Fibroblast of skin of scalp (primary cell): ENCODE measurements around the gene CADM1.
A peak's percentile ranks its signal among the peaks of the same experiment; 100 is the strongest.

Source experiments
- DNase-seq: peaks from one replicate; pipeline ENCODE4 v3.0.0-alpha.2; 2013

CADM1 gene

DNA sequence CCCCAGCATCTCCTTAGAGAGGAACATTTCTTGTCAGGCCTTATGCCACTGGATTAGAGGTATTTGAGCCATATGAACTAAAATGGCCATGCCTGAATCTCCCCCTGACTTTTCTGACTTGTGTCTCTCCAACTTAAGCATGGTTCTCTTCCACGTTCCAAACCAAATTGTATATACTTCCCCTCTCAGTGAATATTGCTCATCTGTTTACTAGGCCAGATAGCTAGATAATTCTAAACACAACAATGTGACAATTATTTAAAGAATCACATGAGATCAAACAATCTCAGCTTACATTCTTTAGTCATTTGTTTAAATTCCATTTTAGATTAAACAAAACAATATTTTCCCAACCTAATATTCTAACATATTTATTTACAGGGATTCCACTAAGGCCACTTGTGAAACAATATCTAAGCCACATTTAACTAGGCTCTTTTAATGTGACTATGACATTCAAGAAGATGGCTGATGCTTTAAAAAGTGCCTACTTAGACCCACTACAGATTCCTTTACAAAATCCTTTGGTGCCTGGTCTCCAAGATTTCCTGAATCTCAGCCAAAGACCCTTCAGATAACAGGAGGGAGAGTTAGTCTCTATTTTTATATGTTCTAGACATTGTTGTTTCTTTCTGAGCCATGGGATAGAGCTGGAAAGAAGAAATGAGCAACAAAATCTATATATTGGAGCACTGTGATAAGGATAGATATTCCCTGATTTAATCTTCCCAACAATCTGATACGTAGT lies 105.7 kb downstream of the CADM1 start:
- DNase-seq, result no peak

- no peak for DNase-seq
Measured at GRCh38 chr11:115396533-115396932, 107.7 kb downstream of the CADM1 start.

DNA sequence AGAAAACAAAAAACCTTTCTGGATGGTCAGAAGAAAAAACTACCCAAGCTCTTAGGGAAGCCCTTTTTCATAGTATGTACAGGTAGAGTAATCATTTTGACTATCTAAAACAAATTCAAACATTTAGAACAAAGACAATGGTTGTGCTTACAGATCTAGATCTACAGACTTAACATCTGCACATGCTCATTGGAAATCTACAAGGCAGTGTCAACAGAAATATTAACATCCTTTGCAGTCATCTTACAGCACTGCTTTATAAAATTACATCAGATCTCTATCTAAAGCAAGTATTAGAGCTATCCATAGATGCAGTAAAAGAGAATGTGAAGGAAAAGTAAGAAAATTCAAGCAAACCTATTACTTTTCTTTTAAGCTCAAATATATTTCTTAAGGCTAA lies 110.3 kb downstream of the CADM1 start:
- DNase-seq, result no peak

- peak; percentile 20 for DNase-seq
Measured at GRCh38 chr11:115391598-115391997, 112.6 kb downstream of the CADM1 start.

DNA sequence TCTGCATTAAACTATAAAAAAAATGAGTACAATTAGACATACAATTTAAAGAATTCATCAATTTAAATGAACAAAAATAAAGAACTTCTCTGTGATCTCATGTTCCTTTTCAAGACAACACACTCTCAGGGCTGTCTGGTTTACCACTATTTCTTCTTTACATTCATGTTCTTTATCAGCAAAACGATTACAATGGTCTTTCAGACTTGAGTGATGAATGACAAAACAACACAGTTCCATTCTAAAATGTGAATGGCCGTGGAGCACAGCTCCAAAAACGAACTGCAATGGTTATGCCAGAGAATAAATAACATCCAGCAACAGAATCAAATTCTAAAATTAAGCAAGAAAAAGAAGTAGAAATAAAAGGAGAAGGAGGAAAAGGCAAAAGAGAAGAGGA lies 113.1 kb downstream of the CADM1 start:
- DNase-seq, result no peak

DNA sequence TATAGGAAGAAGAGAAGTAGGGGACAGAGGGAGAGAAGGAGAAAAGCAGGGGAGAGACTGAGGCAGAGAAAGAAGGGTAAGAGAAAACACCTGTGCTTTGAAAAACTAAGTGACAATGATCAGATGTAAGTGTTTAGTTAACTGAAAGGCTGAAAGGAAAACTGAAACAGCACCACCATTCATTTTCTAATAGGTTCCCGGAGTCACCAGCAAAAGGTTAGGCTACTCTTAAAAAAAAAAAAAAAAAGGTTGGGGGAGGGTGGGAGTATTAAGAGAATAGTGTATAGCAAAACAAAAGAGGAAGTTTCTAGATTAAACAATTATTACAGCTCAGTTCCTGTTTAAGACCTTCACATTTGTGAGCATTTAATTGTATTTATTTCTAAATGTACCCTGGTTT lies 113.8 kb downstream of the CADM1 start:
- no peak for DNase-seq

GRCh38 chr11:115389790-115390189 lies 114.4 kb downstream of the CADM1 start:
- DNase-seq, result no peak

- peak; percentile 59 for DNase-seq
Measured at GRCh38 chr11:115385226-115385625, 119.0 kb downstream of the CADM1 start.

- no peak for DNase-seq
Measured at GRCh38 chr11:115384236-115384635, 120.0 kb downstream of the CADM1 start.

GRCh38 chr11:115383431-115383830 lies 120.8 kb downstream of the CADM1 start:
- DNase-seq, result no peak

DNA sequence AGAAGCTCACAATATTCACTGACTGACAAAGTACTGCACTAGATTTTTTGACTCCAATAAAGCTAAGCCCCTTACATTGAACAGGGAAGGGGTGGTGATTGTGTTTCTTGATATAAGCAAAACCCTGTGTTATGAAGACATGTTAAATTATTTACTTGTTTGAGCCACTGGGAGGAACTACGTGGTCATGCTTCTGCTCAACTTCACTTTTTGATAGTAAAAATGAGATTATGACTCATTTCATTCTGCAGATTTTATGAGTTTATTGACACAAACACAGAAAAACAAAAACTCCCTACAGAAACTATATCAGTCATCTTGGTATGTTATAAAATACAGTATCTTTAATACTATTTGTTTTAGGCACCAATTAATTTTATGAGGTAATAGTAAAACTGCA lies 124.7 kb downstream of the CADM1 start:
- no peak for DNase-seq

GRCh38 chr11:115378557-115378956 lies 125.7 kb downstream of the CADM1 start:
- no peak for DNase-seq

DNA sequence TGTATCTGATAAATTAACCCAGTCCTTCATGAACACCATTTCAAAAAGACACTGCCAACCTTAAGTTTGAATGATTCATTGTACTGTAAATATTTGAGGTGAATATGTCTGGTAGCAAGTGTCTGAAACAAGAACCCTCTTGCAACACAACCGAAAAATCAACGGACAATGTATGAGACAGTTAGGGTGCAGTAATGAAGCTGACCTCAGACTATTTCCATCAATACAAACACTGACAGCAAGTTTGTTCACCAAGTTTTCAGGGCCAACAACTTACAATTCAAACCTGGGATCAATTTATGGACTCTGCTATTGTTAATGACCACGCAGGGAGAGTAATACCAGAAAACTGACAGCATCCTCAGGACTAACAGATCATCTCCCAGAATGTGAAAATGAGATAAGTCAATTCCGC lies 126.3 kb downstream of the CADM1 start:
- no peak for DNase-seq

DNA sequence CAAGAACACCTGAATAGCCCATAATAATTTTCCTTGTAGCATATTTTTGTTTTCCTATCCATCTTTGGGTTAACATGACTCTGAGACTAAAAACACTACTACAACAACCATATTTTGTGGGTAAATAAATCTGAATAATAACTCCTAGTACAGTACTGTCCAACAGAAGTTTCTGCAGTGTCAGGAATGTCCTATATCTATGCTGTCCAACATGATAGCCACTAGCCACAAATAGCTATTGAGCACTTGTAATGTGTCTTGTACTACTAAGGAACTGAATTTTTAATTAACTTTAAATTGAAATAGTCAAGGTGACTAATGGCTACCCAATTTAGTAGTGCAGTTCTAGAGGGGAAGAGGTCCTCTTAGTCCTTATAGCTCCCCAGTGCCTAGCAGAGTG lies 135.6 kb downstream of the CADM1 start:
- DNase-seq, result no peak

- peak; percentile 53 for DNase-seq
Measured at GRCh38 chr11:115366826-115367225, 137.4 kb downstream of the CADM1 start.

GRCh38 chr11:115365907-115366306 lies 138.3 kb downstream of the CADM1 start:
- no peak for DNase-seq

DNA sequence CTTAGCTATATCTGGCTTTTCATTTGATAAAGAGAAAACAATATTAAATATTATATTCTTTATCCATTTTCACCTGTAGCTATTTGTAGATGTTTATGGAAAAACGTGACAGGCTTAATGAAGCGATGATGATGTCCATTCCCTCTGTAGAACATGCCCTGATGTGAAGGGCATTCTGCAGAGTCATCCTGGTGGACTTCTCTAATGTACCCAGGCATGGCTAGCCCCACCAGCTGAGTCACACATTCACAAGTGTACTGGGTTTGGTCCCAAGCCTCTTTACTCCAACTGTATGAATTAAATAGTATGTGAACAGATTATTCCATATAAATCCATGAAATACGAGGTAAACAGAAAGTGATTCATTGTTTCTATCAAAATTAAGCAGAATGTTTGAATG lies 139.3 kb downstream of the CADM1 start:
- no peak for DNase-seq

- DNase-seq, result peak; percentile 23
Measured at GRCh38 chr11:115363921-115364320, 140.3 kb downstream of the CADM1 start.

- DNase-seq, result no peak
Measured at GRCh38 chr11:115363426-115363825, 140.8 kb downstream of the CADM1 start.

- no peak for DNase-seq
Measured at GRCh38 chr11:115362997-115363396, 141.2 kb downstream of the CADM1 start.

- DNase-seq, result no peak
Measured at GRCh38 chr11:115361025-115361424, 143.2 kb downstream of the CADM1 start.

- DNase-seq, result peak; percentile 51
Measured at GRCh38 chr11:115360186-115360824, 143.9 kb downstream of the CADM1 start.

- no peak for DNase-seq
Measured at GRCh38 chr11:115357066-115357465, 147.1 kb downstream of the CADM1 start.

- DNase-seq, result no peak
Measured at GRCh38 chr11:115352805-115353485, 151.3 kb downstream of the CADM1 start.
